Lung (tissue), 12 donors: ENCODE measurements around the gene FAM221B. TPM values are rescaled to one million over a fixed set of nuclear protein-coding genes. Genes with fewer than 3 reads are reported as not detected.

ENCODE experiments used
- ATAC-seq: fragments of 200-7000 bp; cut with Tn5 transposase; one replicate; pipeline ENCODE4 v1.9.1; 2020; ENCODE audit warnings: moderate number of reproducible peaks; ENCODE audit not compliant: insufficient read depth, low FRiP score
- DNase-seq, 3 donors: peaks; one replicate each; pipeline ENCODE4 v3.0.0-alpha.2; 2013 to 2017
- H3K27ac ChIP-seq, 2 donors: one replicate each; pipeline ENCODE4 v1.5.1; 2013; ENCODE audit warnings: mild to moderate bottlenecking in 2 of 2, moderate library complexity in 2 of 2, control low read depth in 1 of 2, inconsistent platforms in 1 of 2, low read depth in 1 of 2, low read length in 1 of 2
- H3K27me3 ChIP-seq, 3 donors: one replicate each; pipeline ENCODE4 v1.5.1; 2013; ENCODE audit warnings: low read length in 2 of 3; ENCODE audit not compliant: control insufficient read depth in 3 of 3, insufficient read depth in 3 of 3
- H3K36me3 ChIP-seq, 4 donors: one replicate each; pipeline ENCODE4 v1.5.1; 2013; ENCODE audit warnings: low read length in 4 of 4, mild to moderate bottlenecking in 1 of 4, moderate library complexity in 1 of 4; ENCODE audit not compliant: control insufficient read depth in 4 of 4, insufficient read depth in 4 of 4
- H3K4me1 ChIP-seq, 5 donors: one replicate each; pipeline ENCODE4 v1.5.1; 2013; ENCODE audit warnings: low read length in 5 of 5, mild to moderate bottlenecking in 2 of 5, moderate library complexity in 1 of 5; ENCODE audit not compliant: control insufficient read depth in 5 of 5, insufficient read depth in 5 of 5
- H3K4me3 ChIP-seq: one replicate; pipeline ENCODE4 v1.5.1; 2013; ENCODE audit warnings: mild to moderate bottlenecking, control low read depth, moderate library complexity
- H3K9ac ChIP-seq, 2 donors: one replicate each; pipeline ENCODE4 v1.5.1; 2013; ENCODE audit warnings: low read length in 2 of 2, control low read depth in 1 of 2; ENCODE audit not compliant: insufficient read depth in 1 of 2
- H3K9me3 ChIP-seq, 4 donors: one replicate each; pipeline ENCODE4 v1.5.1; 2013; ENCODE audit warnings: low read length in 3 of 4, mild to moderate bottlenecking in 1 of 4, moderate library complexity in 1 of 4; ENCODE audit not compliant: control insufficient read depth in 4 of 4, insufficient read depth in 3 of 4
- WGBS, 2 donors: extraction: QIAGEN DNeasy Blood & Tissue Kit; methylation state at CpG; one replicate each; pipeline ENCODE4 v1.1.7; 2013; 5-methylcytosine and 5-hydroxymethylcytosine counted together
- polyA plus RNA-seq, 2 donors: library from polyadenylated mRNA; stranded (reverse); fragments of 200-250 nt; gene quantifications; one replicate each; pipeline ENCODE4 v1.2.1, GENCODE V29; 2013
- total RNA-seq, 2 donors: library from RNA; depleted of rRNA in 1 of 2; stranded (reverse); fragments of >200 nt in 1 of 2; gene quantifications; one replicate each; pipeline ENCODE4 v1.2.1, GENCODE V29; 2014 to 2021
- TF ChIP-seq, protein P1 (sequence below): IDR thresholded peaks from 2 replicates; pipeline ENCODE4 v1.5.1; 2012; ENCODE audit warnings: mild to moderate bottlenecking; ENCODE audit errors: control extremely low read depth, extremely low read depth
- donor health status: control.
- donor health status: control.
- donor health status: Bipolar disorder and iron deficiency.
- donor health status: healthy.
- donor health status: DM: yes; HTN: yes; CAD: no.

The FAM221B gene
- total and polyA plus RNA-seq, 4 donors = 0.10 to 0.25 (median 0.13) TPM

DNA sequence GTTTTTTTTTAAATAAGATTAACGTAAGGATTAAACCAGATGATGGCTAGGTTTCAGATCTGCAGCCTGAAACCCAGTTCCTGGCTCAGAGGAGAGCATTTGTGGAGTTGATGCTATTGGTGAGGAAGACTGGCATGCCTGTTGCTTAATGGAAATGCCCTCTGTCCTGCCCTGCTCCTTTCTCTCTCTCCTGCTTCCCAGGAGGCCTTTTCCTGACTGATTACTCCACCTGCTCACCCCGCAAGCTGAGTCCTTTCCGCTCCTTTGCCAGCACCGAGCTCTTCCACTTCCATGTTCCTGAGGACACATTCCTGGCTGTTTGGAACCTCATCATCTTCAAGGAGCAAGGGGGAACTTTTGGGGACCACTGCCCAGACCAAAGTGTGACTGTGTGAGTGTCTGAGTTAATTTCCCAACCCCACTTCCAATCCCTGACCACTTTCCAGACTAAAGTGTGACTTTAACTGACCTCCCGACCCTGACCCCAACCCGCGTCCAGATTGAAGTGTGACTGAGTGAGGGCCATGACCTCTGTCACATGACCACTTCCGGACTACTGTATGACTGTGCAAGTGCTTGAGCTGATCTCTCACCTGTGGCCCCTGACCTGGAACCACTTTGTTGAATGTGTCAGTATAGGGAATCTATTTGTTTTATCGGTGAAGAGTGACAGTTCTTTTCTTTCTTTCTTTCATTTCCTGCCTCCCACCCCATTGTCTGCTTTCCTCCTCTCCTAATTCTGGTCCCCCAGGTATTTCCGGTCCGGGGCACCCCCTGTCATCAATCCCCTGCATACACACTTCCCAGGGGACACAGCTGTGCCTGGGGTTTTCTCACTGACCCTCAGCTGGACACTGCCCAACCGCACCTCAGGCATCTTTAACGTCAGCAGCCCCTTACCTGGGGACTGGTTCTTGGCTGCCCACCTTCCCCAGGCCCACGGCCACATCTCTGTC, 6.0 kb upstream of the FAM221B start:
- Histone ChIP-seq H3K27ac (peak overlapping the region in 1 of 2 donors; percentile 62), H3K36me3 (peaks cover 0 to 3% (median 0%) of the 10 kb centered on the region in 4 donors), H3K27me3 (no peaks in the 10 kb centered on the region), H3K4me1 (peaks cover 4 to 41% (median 18%) of the 10 kb centered on the region in 5 donors), H3K9ac (peak overlapping the region in 1 of 2 donors; percentile 59), H3K4me3 (no peak overlapping the region), H3K9me3 (no peaks in the 10 kb centered on the region)
- ATAC-seq (no peak), DNase-seq (no peak)
- TF ChIP-seq, protein P1, sequence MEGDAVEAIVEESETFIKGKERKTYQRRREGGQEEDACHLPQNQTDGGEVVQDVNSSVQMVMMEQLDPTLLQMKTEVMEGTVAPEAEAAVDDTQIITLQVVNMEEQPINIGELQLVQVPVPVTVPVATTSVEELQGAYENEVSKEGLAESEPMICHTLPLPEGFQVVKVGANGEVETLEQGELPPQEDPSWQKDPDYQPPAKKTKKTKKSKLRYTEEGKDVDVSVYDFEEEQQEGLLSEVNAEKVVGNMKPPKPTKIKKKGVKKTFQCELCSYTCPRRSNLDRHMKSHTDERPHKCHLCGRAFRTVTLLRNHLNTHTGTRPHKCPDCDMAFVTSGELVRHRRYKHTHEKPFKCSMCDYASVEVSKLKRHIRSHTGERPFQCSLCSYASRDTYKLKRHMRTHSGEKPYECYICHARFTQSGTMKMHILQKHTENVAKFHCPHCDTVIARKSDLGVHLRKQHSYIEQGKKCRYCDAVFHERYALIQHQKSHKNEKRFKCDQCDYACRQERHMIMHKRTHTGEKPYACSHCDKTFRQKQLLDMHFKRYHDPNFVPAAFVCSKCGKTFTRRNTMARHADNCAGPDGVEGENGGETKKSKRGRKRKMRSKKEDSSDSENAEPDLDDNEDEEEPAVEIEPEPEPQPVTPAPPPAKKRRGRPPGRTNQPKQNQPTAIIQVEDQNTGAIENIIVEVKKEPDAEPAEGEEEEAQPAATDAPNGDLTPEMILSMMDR = no peak
- WGBS, 2 donors = 73 to 83% methylated on average over 14 of the region's 14 CpGs

DNA sequence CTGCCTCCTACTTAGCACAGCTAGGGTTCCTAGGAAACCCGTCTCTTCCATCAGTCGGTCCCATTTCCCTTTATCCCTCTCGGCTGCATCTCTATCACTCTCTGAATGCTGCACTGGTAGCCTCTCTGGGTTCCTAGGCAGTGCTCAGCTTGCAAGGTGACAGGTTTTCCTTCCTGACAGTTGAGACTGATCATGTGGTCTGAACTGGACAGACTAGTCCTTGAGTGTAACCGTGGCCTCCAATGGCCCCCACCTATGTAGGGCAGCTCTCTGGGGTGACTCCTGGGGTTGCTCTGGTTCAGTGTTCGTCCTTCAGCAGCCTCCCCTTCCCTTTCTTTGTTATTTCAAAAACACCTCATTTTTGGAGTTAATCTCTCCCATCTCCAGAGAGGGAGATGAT, 4.3 kb upstream of the FAM221B start:
- WGBS, 2 donors = 68 to 73% methylated on average over 5 of the region's 5 CpGs
- H3K9me3 ChIP-seq = no peaks in the 10 kb centered on the region
- peak overlapping the region in 1 of 2 donors; percentile 13 for H3K27ac ChIP-seq

GRCh38 chr9:35831040-35831439, 2.5 kb upstream of the FAM221B start:
- TF ChIP-seq, protein P1 = no peak
- ATAC-seq = no peak
- Histone ChIP-seq H3K9ac (no peak overlapping the region), H3K9me3 (no peaks in the 10 kb centered on the region), H3K36me3 (peaks cover 0 to 3% (median 0%) of the 10 kb centered on the region in 4 donors), H3K4me3 (no peak overlapping the region), H3K27ac (peak overlapping the region in 1 of 2 donors; percentile 10), H3K27me3 (no peaks in the 10 kb centered on the region), H3K4me1 (peaks cover 4 to 48% (median 20%) of the 10 kb centered on the region in 5 donors)
- no peak for DNase-seq
- WGBS, 2 donors = 86 to 94% methylated on average over 4 of the region's 4 CpGs

More for the DNA sequence above, 4.3 kb upstream of the FAM221B start:
- Histone ChIP-seq H3K4me1 (peaks cover 4 to 48% (median 20%) of the 10 kb centered on the region in 5 donors), H3K36me3 (peaks cover 0 to 3% (median 0%) of the 10 kb centered on the region in 4 donors), H3K27me3 (no peaks in the 10 kb centered on the region), H3K4me3 (no peak overlapping the region), H3K9ac (no peak overlapping the region)
- DNase-seq (peak in 1 of 3 donors; percentile 37), ATAC-seq (no peak)
- TF ChIP-seq, protein P1 = no peak
